Measurements from ENCODE around the gene CENPQ. TPM values are rescaled to one million over a fixed set of nuclear protein-coding genes. Genes with fewer than 3 reads are reported as not detected.

Gene CENPQ
- polyA plus RNA-seq (2013, experiment 1 of 2), result 14.1 TPM
- 19.5 TPM for polyA plus RNA-seq (2013, experiment 2 of 2)

GRCh38 chr6:49462927-49463611, at the start of gene CENPQ, which contains the start of gene MMUT:
TSS of gene CENPQ (plus strand) at chr6:49463370. CDS start at chr6:49470177, 6,807 bp downstream.
TSS of gene MMUT (minus strand) at chr6:49463253. CDS start at chr6:49459466, 3,787 bp downstream.
- Histone ChIP-seq H3K27ac (ENCODE audit: low read depth, low read length, severe bottlenecking) (peak within 1 kb of the TSS; percentile 71), H3K36me3 (ENCODE audit: control insufficient read depth, insufficient read depth, low read length) (peaks cover 4% of the 10 kb centered on the region), H3K9me3 (ENCODE audit: control insufficient read depth, low read length) (no peaks in the 10 kb centered on the region), H3K4me3 (ENCODE audit: extremely low read depth, insufficient read depth, low read length, poor library complexity, severe bottlenecking) (peak within 1 kb of the TSS; percentile 70), H3K4me1 (ENCODE audit: control insufficient read depth, insufficient read depth, low read length, poor library complexity, severe bottlenecking) (peaks cover 3% of the 10 kb centered on the region)
- 0 to 3% methylated on average over 13 to 20 of the region's 37 CpGs for WGBS, 2 experiments (ENCODE audit: insufficient coverage in 2 of 2)

DNA sequence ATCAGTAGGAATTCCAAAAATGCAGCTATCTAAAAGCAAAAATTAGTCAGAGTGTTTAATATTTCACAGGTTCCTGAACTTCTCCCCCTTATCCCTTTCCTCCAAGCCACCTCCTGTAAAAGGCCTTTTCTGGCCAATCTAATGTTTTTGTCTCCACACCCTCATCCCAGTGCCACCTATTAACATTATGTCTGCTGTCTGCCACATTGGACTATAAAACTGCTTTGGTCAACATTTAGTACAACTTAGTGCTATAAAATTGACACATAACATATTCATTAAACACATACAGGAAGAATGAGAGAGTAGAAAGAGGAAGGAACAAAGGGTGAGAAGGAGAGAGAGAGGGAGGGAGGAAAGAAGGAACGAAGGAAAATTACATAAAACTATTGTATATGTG, 47.8 kb upstream of the CENPQ start:
- no peaks in the 10 kb centered on the region for H3K9me3 ChIP-seq (ENCODE audit: control insufficient read depth, low read length)
- H3K27ac ChIP-seq (ENCODE audit: low read depth, low read length, severe bottlenecking), result no peak overlapping the region
- no CpG with 5 or more reads among the region's 1 CpG for WGBS, 2 experiments (ENCODE audit: insufficient coverage in 2 of 2)
- no peaks in the 10 kb centered on the region for H3K4me1 ChIP-seq (ENCODE audit: control insufficient read depth, insufficient read depth, low read length, poor library complexity, severe bottlenecking)
- H3K36me3 ChIP-seq (ENCODE audit: control insufficient read depth, insufficient read depth, low read length), result no peaks in the 10 kb centered on the region
- no peak overlapping the region for H3K4me3 ChIP-seq (ENCODE audit: extremely low read depth, insufficient read depth, low read length, poor library complexity, severe bottlenecking)

DNA sequence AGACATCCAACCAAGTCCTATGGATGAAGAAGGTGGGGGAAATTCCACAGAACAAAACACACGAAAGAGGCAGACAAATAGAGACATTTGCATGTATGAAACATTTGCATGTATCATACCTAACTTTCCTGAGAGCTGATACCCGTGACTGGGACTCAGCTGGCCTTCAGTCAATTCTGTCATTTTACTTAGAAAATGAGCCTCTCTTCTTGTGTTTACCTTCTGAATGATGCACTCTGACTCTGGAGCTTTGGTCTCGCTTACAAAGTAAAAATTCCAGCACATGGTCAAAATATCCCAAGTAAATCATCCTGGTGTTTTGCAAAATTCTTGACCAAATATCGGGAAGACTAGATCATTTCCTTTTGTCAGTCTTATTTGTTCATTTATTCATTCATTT, 47.0 kb upstream of the CENPQ start:
- Histone ChIP-seq H3K4me3 (ENCODE audit: extremely low read depth, insufficient read depth, low read length, poor library complexity, severe bottlenecking) (no peak overlapping the region), H3K9me3 (ENCODE audit: control insufficient read depth, low read length) (no peaks in the 10 kb centered on the region), H3K27ac (ENCODE audit: low read depth, low read length, severe bottlenecking) (no peak overlapping the region), H3K36me3 (ENCODE audit: control insufficient read depth, insufficient read depth, low read length) (no peaks in the 10 kb centered on the region), H3K4me1 (ENCODE audit: control insufficient read depth, insufficient read depth, low read length, poor library complexity, severe bottlenecking) (no peaks in the 10 kb centered on the region)
- WGBS, 2 experiments (ENCODE audit: insufficient coverage in 2 of 2), result 86 to 95% methylated on average over 2 of the region's 4 CpGs

GRCh38 chr6:49423817-49424216, 39.4 kb upstream of the CENPQ start:
- no peak overlapping the region for H3K4me3 ChIP-seq (ENCODE audit: extremely low read depth, insufficient read depth, low read length, poor library complexity, severe bottlenecking)
- no peaks in the 10 kb centered on the region for H3K9me3 ChIP-seq (ENCODE audit: control insufficient read depth, low read length)
- no CpG with 5 or more reads among the region's 1 CpG for WGBS, 2 experiments (ENCODE audit: insufficient coverage in 2 of 2)
- no peaks in the 10 kb centered on the region for H3K4me1 ChIP-seq (ENCODE audit: control insufficient read depth, insufficient read depth, low read length, poor library complexity, severe bottlenecking)
- no peak overlapping the region for H3K27ac ChIP-seq (ENCODE audit: low read depth, low read length, severe bottlenecking)
- no peaks in the 10 kb centered on the region for H3K36me3 ChIP-seq (ENCODE audit: control insufficient read depth, insufficient read depth, low read length)

- no peak overlapping the region for H3K27ac ChIP-seq (ENCODE audit: low read depth, low read length, severe bottlenecking)
- no CpG with 5 or more reads among the region's 2 CpGs for WGBS, 2 experiments (ENCODE audit: insufficient coverage in 2 of 2)
- H3K4me1 ChIP-seq (ENCODE audit: control insufficient read depth, insufficient read depth, low read length, poor library complexity, severe bottlenecking), result no peaks in the 10 kb centered on the region
- peaks cover 10% of the 10 kb centered on the region for H3K36me3 ChIP-seq (ENCODE audit: control insufficient read depth, insufficient read depth, low read length)
- no peaks in the 10 kb centered on the region for H3K9me3 ChIP-seq (ENCODE audit: control insufficient read depth, low read length)
- no peak overlapping the region for H3K4me3 ChIP-seq (ENCODE audit: extremely low read depth, insufficient read depth, low read length, poor library complexity, severe bottlenecking)
These were observed 33.0 kb upstream of the CENPQ start for GRCh38 chr6:49430187-49430586.

DNA sequence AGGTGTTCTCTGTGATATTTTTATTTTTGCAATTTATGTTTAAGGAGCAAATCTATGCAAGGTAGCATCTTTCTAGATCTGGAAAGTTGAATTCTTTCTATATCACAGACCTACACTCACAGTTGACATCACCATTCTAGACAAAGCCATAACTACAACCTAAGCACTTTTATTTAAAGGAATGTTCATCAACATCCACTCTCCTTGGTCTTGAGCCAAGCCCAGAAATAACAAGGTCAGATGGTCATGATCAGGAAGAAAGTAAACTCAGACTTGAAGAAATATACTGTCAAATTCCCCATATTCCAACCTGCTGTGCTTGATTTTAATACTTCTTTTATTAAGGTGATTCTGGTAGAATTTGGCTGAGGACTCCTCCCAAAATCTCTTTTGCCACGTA, 32.3 kb upstream of the CENPQ start:
- H3K9me3 ChIP-seq (ENCODE audit: control insufficient read depth, low read length), result no peaks in the 10 kb centered on the region
- no CpG with 5 or more reads among the region's 1 CpG for WGBS, 2 experiments (ENCODE audit: insufficient coverage in 2 of 2)
- H3K4me3 ChIP-seq (ENCODE audit: extremely low read depth, insufficient read depth, low read length, poor library complexity, severe bottlenecking), result no peak overlapping the region
- no peaks in the 10 kb centered on the region for H3K4me1 ChIP-seq (ENCODE audit: control insufficient read depth, insufficient read depth, low read length, poor library complexity, severe bottlenecking)
- no peak overlapping the region for H3K27ac ChIP-seq (ENCODE audit: low read depth, low read length, severe bottlenecking)
- peaks cover 14% of the 10 kb centered on the region for H3K36me3 ChIP-seq (ENCODE audit: control insufficient read depth, insufficient read depth, low read length)

GRCh38 chr6:49453221-49453620, 9.9 kb upstream of the CENPQ start:
- Histone ChIP-seq H3K4me3 (ENCODE audit: extremely low read depth, insufficient read depth, low read length, poor library complexity, severe bottlenecking) (no peak overlapping the region), H3K27ac (ENCODE audit: low read depth, low read length, severe bottlenecking) (no peak overlapping the region), H3K9me3 (ENCODE audit: control insufficient read depth, low read length) (no peaks in the 10 kb centered on the region), H3K4me1 (ENCODE audit: control insufficient read depth, insufficient read depth, low read length, poor library complexity, severe bottlenecking) (no peaks in the 10 kb centered on the region), H3K36me3 (ENCODE audit: control insufficient read depth, insufficient read depth, low read length) (peaks cover 14% of the 10 kb centered on the region)
- no CpG with 5 or more reads among the region's 2 CpGs for WGBS, 2 experiments (ENCODE audit: insufficient coverage in 2 of 2)

GRCh38 chr6:49454787-49455709, 8.1 kb upstream of the CENPQ start:
- Histone ChIP-seq H3K9me3 (ENCODE audit: control insufficient read depth, low read length) (no peaks in the 10 kb centered on the region), H3K27ac (ENCODE audit: low read depth, low read length, severe bottlenecking) (no peak overlapping the region), H3K36me3 (ENCODE audit: control insufficient read depth, insufficient read depth, low read length) (peaks cover 18% of the 10 kb centered on the region), H3K4me1 (ENCODE audit: control insufficient read depth, insufficient read depth, low read length, poor library complexity, severe bottlenecking) (no peaks in the 10 kb centered on the region), H3K4me3 (ENCODE audit: extremely low read depth, insufficient read depth, low read length, poor library complexity, severe bottlenecking) (no peak overlapping the region)
- WGBS, 2 experiments (ENCODE audit: insufficient coverage in 2 of 2), result no CpG with 5 or more reads among the region's 3 CpGs

- peaks cover 14% of the 10 kb centered on the region for H3K36me3 ChIP-seq (ENCODE audit: control insufficient read depth, insufficient read depth, low read length)
- H3K9me3 ChIP-seq (ENCODE audit: control insufficient read depth, low read length), result no peaks in the 10 kb centered on the region
- no peak overlapping the region for H3K27ac ChIP-seq (ENCODE audit: low read depth, low read length, severe bottlenecking)
- H3K4me1 ChIP-seq (ENCODE audit: control insufficient read depth, insufficient read depth, low read length, poor library complexity, severe bottlenecking), result no peaks in the 10 kb centered on the region
- WGBS, 2 experiments (ENCODE audit: insufficient coverage in 2 of 2), result 70% methylated on average over 2 of the region's 4 CpGs; no CpG with 5 or more reads in 1 of the 2 experiments
- H3K4me3 ChIP-seq (ENCODE audit: extremely low read depth, insufficient read depth, low read length, poor library complexity, severe bottlenecking), result no peak overlapping the region
These were observed 5.4 kb upstream of the CENPQ start for GRCh38 chr6:49457771-49458170.

GRCh38 chr6:49462071-49462470, 1.1 kb upstream of the CENPQ start:
- WGBS, 2 experiments (ENCODE audit: insufficient coverage in 2 of 2), result 93 to 100% methylated on average over 1 to 2 of the region's 3 CpGs
- Histone ChIP-seq H3K4me1 (ENCODE audit: control insufficient read depth, insufficient read depth, low read length, poor library complexity, severe bottlenecking) (peaks cover 3% of the 10 kb centered on the region), H3K4me3 (ENCODE audit: extremely low read depth, insufficient read depth, low read length, poor library complexity, severe bottlenecking) (peak overlapping the region; percentile 70), H3K36me3 (ENCODE audit: control insufficient read depth, insufficient read depth, low read length) (peaks cover 4% of the 10 kb centered on the region), H3K9me3 (ENCODE audit: control insufficient read depth, low read length) (no peaks in the 10 kb centered on the region), H3K27ac (ENCODE audit: low read depth, low read length, severe bottlenecking) (no peak overlapping the region)

All from mesodermal cell (in vitro differentiated cells).